ENCODE measurements around the gene SPATA2. TPM values are rescaled to one million over a fixed set of nuclear protein-coding genes. Genes with fewer than 3 reads are reported as not detected.

SPATA2 gene
- total RNA-seq, 1 donor from 2014 or later = 4.7 TPM

DNA sequence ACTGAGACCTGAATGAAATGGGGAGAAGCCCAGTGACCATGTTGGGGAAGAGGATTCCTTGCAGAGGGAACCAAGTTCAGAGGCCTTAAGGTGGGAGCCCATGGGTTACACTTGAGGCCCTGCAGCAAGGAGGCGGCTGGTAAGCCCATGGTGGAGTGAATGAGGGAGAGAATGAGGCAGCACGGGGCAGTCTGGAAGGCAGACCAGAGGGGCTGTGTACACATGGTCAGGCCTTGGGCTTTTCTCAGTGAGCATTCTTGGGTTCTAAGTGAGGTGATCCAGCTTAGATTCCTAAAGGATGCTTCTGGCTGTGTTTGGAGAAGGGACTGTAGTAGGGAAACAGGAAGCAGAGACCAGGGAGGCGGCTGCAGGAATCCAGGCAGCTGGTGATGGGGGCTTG is 39.8 kb upstream of the SPATA2 start:
- no peak overlapping the region for H3K4me3 ChIP-seq
- no peaks in the 10 kb centered on the region for H3K9me3 ChIP-seq
- no peaks in the 10 kb centered on the region for H3K4me1 ChIP-seq
- intact Hi-C loops (cut with DNase I) = no loop called here
- TF ChIP-seq POLR2AphosphoS5 (IDR thresholded peaks at IDR 0.05; ENCODE audit: insufficient read depth in 1 of 2, low read depth in 1 of 2) = no peak
- TF ChIP-seq, protein P1, sequence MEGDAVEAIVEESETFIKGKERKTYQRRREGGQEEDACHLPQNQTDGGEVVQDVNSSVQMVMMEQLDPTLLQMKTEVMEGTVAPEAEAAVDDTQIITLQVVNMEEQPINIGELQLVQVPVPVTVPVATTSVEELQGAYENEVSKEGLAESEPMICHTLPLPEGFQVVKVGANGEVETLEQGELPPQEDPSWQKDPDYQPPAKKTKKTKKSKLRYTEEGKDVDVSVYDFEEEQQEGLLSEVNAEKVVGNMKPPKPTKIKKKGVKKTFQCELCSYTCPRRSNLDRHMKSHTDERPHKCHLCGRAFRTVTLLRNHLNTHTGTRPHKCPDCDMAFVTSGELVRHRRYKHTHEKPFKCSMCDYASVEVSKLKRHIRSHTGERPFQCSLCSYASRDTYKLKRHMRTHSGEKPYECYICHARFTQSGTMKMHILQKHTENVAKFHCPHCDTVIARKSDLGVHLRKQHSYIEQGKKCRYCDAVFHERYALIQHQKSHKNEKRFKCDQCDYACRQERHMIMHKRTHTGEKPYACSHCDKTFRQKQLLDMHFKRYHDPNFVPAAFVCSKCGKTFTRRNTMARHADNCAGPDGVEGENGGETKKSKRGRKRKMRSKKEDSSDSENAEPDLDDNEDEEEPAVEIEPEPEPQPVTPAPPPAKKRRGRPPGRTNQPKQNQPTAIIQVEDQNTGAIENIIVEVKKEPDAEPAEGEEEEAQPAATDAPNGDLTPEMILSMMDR (IDR thresholded peaks at IDR 0.05) = no peak
- TF ChIP-seq POLR2A (IDR thresholded peaks at IDR 0.05) = no peak
- no peaks in the 10 kb centered on the region for H3K27me3 ChIP-seq
- no peak overlapping the region for H3K27ac ChIP-seq
- H3K36me3 ChIP-seq = peaks cover 0 to 64% of the 10 kb centered on the region in 2 donors
- DNase-seq (ENCODE audit: extremely low spot score in 2 of 2) = no peak

GRCh38 chr20:49951151-49951550 is 35.8 kb upstream of the SPATA2 start:
- DNase-seq (ENCODE audit: extremely low spot score in 2 of 2) = no peak
- Histone ChIP-seq H3K4me1 (no peaks in the 10 kb centered on the region), H3K4me3 (no peak overlapping the region), H3K36me3 (peaks cover 0 to 78% of the 10 kb centered on the region in 2 donors), H3K9me3 (no peaks in the 10 kb centered on the region), H3K27me3 (no peaks in the 10 kb centered on the region), H3K27ac (no peak overlapping the region)
- intact Hi-C loops (cut with DNase I) = no loop called here
- TF ChIP-seq POLR2AphosphoS5 (IDR thresholded peaks at IDR 0.05; ENCODE audit: insufficient read depth in 1 of 2, low read depth in 1 of 2) (no peak), POLR2A (IDR thresholded peaks at IDR 0.05) (no peak)
- TF ChIP-seq, protein P1 (IDR thresholded peaks at IDR 0.05) = no peak

DNA sequence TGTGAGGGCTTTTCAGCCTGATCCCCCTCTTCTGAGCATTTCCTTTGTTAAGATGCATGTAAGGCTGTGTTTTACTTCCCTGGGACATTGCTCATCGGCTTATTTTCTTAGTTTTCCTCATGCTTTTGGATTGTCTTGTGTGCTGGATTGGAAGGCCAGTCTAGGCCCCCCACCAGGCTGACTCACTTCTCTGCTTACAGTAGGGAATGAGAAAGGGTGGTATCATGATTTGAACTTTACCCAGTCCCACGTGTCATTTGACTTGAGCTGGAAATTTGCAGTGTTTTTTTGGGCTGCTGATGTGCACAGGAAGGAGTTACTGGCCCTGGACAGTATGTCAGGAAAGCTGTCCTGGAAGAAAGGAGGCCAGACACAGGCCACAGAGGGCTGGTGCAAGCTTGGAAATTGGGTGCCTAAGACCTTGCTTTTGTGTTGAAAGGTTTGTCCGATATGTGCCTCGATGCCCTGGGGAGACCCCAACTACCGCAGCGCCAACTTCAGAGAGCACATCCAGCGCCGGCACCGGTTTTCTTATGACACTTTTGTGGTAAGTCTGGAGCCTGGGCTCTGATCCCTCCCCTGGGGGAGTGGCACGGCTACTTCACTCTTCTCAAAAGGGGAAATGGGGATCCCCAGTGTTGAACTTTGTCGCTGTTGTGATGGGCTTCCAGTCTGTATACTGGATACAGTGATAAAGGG is 33.6 kb upstream of the SPATA2 start:
- H3K4me3 ChIP-seq = no peak overlapping the region
- no peak for DNase-seq (ENCODE audit: extremely low spot score in 2 of 2)
- no peak for TF ChIP-seq POLR2AphosphoS5 (IDR thresholded peaks at IDR 0.05; ENCODE audit: insufficient read depth in 1 of 2, low read depth in 1 of 2)
- TF ChIP-seq, protein P1 (IDR thresholded peaks at IDR 0.05) = no peak
- no peak for TF ChIP-seq POLR2A (IDR thresholded peaks at IDR 0.05)
- intact Hi-C loops (cut with DNase I) = no loop called here
- H3K27me3 ChIP-seq = no peaks in the 10 kb centered on the region
- no peaks in the 10 kb centered on the region for H3K4me1 ChIP-seq
- peaks cover 0 to 79% of the 10 kb centered on the region in 2 donors for H3K36me3 ChIP-seq
- H3K27ac ChIP-seq = no peak overlapping the region
- no peaks in the 10 kb centered on the region for H3K9me3 ChIP-seq

DNA sequence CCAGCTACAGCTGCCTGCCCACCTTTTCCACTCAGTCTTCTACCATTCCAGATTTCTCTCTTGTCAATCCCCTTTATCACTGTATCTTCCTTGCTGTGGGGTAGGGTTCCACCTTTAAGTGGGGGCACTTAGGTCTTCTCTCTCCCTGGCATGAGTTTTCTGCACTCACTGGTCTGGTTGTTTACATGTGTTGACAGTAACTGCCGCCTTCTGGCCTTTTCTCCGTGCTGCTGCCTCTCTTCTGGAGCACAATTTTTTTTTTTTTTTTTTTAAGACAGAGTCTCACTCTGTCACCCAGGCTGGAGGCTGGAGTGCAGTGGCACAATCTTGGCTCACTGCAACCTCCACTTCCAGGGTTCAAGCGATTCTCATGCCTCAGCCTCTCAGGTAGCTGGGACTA is 32.8 kb upstream of the SPATA2 start:
- no peaks in the 10 kb centered on the region for H3K4me1 ChIP-seq
- TF ChIP-seq, protein P1 (IDR thresholded peaks at IDR 0.05) = no peak
- TF ChIP-seq POLR2A (IDR thresholded peaks at IDR 0.05) (no peak), POLR2AphosphoS5 (IDR thresholded peaks at IDR 0.05; ENCODE audit: insufficient read depth in 1 of 2, low read depth in 1 of 2) (no peak)
- no peak for DNase-seq (ENCODE audit: extremely low spot score in 2 of 2)
- peaks cover 0 to 73% of the 10 kb centered on the region in 2 donors for H3K36me3 ChIP-seq
- H3K4me3 ChIP-seq = no peak overlapping the region
- no peaks in the 10 kb centered on the region for H3K27me3 ChIP-seq
- intact Hi-C loops (cut with DNase I) = no loop called here
- H3K27ac ChIP-seq = no peak overlapping the region
- no peaks in the 10 kb centered on the region for H3K9me3 ChIP-seq

DNA sequence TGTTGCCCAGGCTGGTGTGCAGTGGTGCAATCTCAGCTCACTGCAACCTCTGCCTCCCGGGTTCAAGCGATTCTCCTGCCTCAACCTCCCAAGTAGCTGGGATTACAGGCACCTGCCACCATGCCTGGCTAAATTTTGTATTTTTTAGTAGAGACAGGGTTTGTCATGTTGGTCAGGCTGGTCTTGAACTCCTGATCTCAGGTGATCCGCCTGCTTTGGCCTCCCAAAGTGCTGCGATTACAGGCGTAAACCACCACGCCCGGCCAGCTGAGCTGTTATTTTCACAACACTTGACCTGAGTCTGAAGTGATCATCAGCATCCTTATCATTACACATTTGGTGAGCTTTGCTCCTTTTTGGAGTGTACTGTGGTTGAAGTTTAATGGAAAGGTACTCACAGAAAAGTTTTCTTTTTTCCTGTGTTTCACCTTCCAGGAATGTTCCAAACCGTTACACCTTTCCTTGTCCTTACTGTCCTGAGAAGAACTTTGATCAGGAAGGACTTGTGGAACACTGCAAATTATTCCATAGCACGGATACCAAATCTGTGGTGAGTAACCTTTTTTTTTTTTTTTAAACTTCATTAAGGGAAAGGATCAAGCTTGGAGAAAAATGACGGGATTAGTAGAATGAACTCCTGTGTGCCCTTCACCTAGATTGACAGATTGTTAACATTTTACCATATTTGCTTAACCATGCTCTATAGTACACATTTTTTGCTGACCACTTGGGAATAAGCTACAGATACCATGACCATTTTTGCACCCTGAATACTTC is 30.6 kb upstream of the SPATA2 start:
- TF ChIP-seq, protein P1 (IDR thresholded peaks at IDR 0.05) = no peak
- TF ChIP-seq POLR2A (IDR thresholded peaks at IDR 0.05) (no peak), POLR2AphosphoS5 (IDR thresholded peaks at IDR 0.05; ENCODE audit: insufficient read depth in 1 of 2, low read depth in 1 of 2) (no peak)
- H3K36me3 ChIP-seq = peaks cover 0 to 64% of the 10 kb centered on the region in 2 donors
- H3K27ac ChIP-seq = no peak overlapping the region
- H3K4me3 ChIP-seq = no peak overlapping the region
- DNase-seq (ENCODE audit: extremely low spot score in 2 of 2) = no peak
- intact Hi-C loops (cut with DNase I) = no loop called here
- H3K27me3 ChIP-seq = no peaks in the 10 kb centered on the region
- H3K9me3 ChIP-seq = no peaks in the 10 kb centered on the region
- peaks cover 6% of the 10 kb centered on the region for H3K4me1 ChIP-seq
